Measurements from ENCODE around the gene THY1. TPM values are rescaled to one million over a fixed set of nuclear protein-coding genes. Genes with fewer than 3 reads are reported as not detected.
"Not testable (repeated sequence)": the region's sequence is repeated elsewhere in the genome, so short reads cannot be mapped to it uniquely, and the experiment has no call there.

THY1 gene
- total RNA-seq, 1 experiment from 2014 or later, result 1.1 TPM

DNA sequence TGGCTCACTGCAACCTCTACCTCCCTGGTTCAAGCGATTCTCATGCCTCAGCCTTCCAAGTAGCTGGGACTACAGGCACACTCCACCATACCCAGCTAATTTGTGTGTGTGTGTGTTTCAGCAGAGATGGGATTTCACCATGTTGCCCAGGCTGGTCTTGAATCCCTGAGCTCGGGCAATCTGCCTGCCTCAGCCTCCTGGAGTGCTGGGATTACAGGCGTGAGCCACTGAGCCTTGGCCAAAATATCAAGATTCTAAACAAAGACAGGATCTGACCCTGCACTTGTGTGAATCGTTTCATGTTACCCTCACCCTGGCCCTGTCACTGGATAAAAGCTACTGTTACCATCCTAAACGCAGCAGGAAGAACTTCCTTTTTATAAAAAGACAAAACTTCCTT lies 15.6 kb upstream of the THY1 start:
- Histone ChIP-seq H3K79me2 (ENCODE audit: insufficient read depth, low read length) (no peaks in the 10 kb centered on the region), H3K4me2 (ENCODE audit: low read length) (no peak overlapping the region), H3K27me3 (ENCODE audit: insufficient read depth, low read length) (no peaks in the 10 kb centered on the region), H2AFZ (ENCODE audit: low read depth, low read length, poor library complexity, severe bottlenecking) (no peak overlapping the region), H4K20me1 (ENCODE audit: insufficient read depth) (no peaks in the 10 kb centered on the region), H3K4me3 (replicated peaks in 1 of 2; ENCODE audit: low read depth in 1 of 2, low read length in 2 of 2) (no peak overlapping the region), H3K9me3 (ENCODE audit: control insufficient read depth in 1 of 2, insufficient read depth in 1 of 2, low read depth in 1 of 2, low read length in 2 of 2) (no peaks in the 10 kb centered on the region), H3K4me1 (ENCODE audit: control insufficient read depth in 1 of 2, insufficient read depth in 2 of 2, low read length in 2 of 2) (no peaks in the 10 kb centered on the region), H3K27ac (ENCODE audit: low read depth, low read length) (no peak overlapping the region), H3K9me2 (ENCODE audit: insufficient read depth) (no peaks in the 10 kb centered on the region), H3K9ac (ENCODE audit: low read length) (no peak overlapping the region), H3K36me3 (ENCODE audit: control insufficient read depth in 1 of 2, insufficient read depth in 2 of 2, low read length in 2 of 2) (no peaks in the 10 kb centered on the region)
- BruUV-seq (replicated peaks), result no TSS peak
- no peak for ATAC-seq
- DNase-seq (ENCODE audit: low read depth, low spot score), result no peak
- ChIA-PET CTCF (no interaction called here), RAD21 (ENCODE audit: low non-redundant PET in 1 of 2, low total read pairs in 2 of 2, uncharacterized antibody in 2 of 2, unreplicated experiment in 2 of 2) (no interaction called here), POLR2A (no interaction called here)
- TF ChIP-seq CEBPB (IDR thresholded peaks at IDR 0.05; ENCODE audit: low read depth) (no peak), SIN3A (IDR thresholded peaks at IDR 0.05; ENCODE audit: low read depth) (no peak), EZH2 (IDR thresholded peaks at IDR 0.05) (no peak), SRF (IDR thresholded peaks at IDR 0.05; ENCODE audit: low read depth) (no peak), POLR2A (IDR thresholded peaks at IDR 0.05; ENCODE audit: borderline replicate concordance, extremely low read depth, insufficient read depth, insufficient read length) (no peak), CBX3 (IDR thresholded peaks at IDR 0.05; ENCODE audit: low read depth) (no peak), SP1 (IDR thresholded peaks at IDR 0.05; ENCODE audit: low read depth) (no peak), TCF7L2 (IDR thresholded peaks at IDR 0.05; ENCODE audit: borderline replicate concordance, extremely low read depth, insufficient read depth, insufficient read length) (no peak), MAX (IDR thresholded peaks at IDR 0.05) (no peak), EGR1 (IDR thresholded peaks at IDR 0.05; ENCODE audit: low read depth) (no peak)
- intact Hi-C loops (cut with micrococcal nuclease), result no loop called here

DNA sequence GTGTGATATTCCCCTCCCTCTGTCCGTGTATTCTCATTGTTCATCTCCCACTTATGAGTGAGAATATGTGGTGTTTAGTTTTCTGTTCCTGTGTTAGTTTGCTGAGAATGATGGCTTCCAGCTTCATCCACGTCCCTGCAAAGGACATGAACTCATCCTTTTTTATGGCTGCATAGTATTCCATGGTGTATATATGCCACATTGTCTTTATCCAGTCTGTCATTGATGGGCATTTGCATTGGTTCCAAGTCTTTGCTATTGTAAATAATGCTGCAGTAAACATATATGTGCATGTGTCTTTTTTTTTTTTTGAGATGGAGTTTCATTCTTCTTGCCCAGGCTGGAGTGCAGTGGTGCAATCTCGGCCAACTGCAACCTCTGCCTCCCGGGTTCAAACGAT lies 14.5 kb upstream of the THY1 start:
- CTCF ChIA-PET; H3K79me2 ChIP-seq (ENCODE audit: insufficient read depth, low read length); ATAC-seq; BruUV-seq (replicated peaks); H3K4me2 ChIP-seq (ENCODE audit: low read length); POLR2A ChIA-PET; RAD21 ChIA-PET (ENCODE audit: low non-redundant PET in 1 of 2, low total read pairs in 2 of 2, uncharacterized antibody in 2 of 2, unreplicated experiment in 2 of 2); intact Hi-C loops (cut with micrococcal nuclease); H3K9me3 ChIP-seq (ENCODE audit: control insufficient read depth in 1 of 2, insufficient read depth in 1 of 2, low read depth in 1 of 2, low read length in 2 of 2); H3K9me2 ChIP-seq (ENCODE audit: insufficient read depth); H2AFZ ChIP-seq (ENCODE audit: low read depth, low read length, poor library complexity, severe bottlenecking); H3K4me3 ChIP-seq (replicated peaks in 1 of 2; ENCODE audit: low read depth in 1 of 2, low read length in 2 of 2); DNase-seq (ENCODE audit: low read depth, low spot score); H3K27me3 ChIP-seq (ENCODE audit: insufficient read depth, low read length); H3K9ac ChIP-seq (ENCODE audit: low read length); H3K36me3 ChIP-seq (ENCODE audit: control insufficient read depth in 1 of 2, insufficient read depth in 2 of 2, low read length in 2 of 2); H4K20me1 ChIP-seq (ENCODE audit: insufficient read depth); H3K27ac ChIP-seq (ENCODE audit: low read depth, low read length): not testable (repeated sequence)
- peaks cover 8 to 11% of the 10 kb centered on the region in 2 experiments for H3K4me1 ChIP-seq (ENCODE audit: control insufficient read depth in 1 of 2, insufficient read depth in 2 of 2, low read length in 2 of 2)
